ENCODE data around the gene FAM81B. TPM values are rescaled to one million over a fixed set of nuclear protein-coding genes. Genes with fewer than 3 reads are reported as not detected.

FAM81B gene
- total and polyA plus RNA-seq, 2 experiments from 2014 or later, result 0.80 TPM; not detected in 1

- Histone ChIP-seq H4K20me1 (ENCODE audit: insufficient read depth, poor library complexity, severe bottlenecking) (no peaks in the 10 kb centered on the region), H3K79me2 (no peaks in the 10 kb centered on the region), H3K27me3 (no peaks in the 10 kb centered on the region), H3K4me1 (ENCODE audit: insufficient read depth) (no peaks in the 10 kb centered on the region), H3K9me2 (replicated peaks; ENCODE audit: insufficient read depth) (no peaks in the 10 kb centered on the region), H3K9me3 (ENCODE audit: low read depth) (no peaks in the 10 kb centered on the region), H3K4me3 (no peak overlapping the region), H2AFZ (no peak overlapping the region), H3K36me3 (replicated peaks; ENCODE audit: insufficient read depth, low read depth) (no peaks in the 10 kb centered on the region), H3K27ac (no peak overlapping the region), H3K4me2 (no peak overlapping the region)
- no peak for DNase-seq (ENCODE audit: low spot score)
- WGBS (ENCODE audit: low lambda C conversion rate, missing lambda C conversion rate), result 58% methylated on average over 5 of the region's 5 CpGs
- TF ChIP-seq CTCF (IDR thresholded peaks at IDR 0.05; ENCODE audit: poor library complexity) (no peak), EZH2 (IDR thresholded peaks at IDR 0.05; ENCODE audit: borderline replicate concordance) (no peak), EZH2phosphoT487 (IDR thresholded peaks at IDR 0.05; ENCODE audit: low read depth, severe bottlenecking, unreplicated experiment) (no peak)
These were observed 35.1 kb downstream of the FAM81B start for GRCh38 chr5:95426227-95426626.

DNA sequence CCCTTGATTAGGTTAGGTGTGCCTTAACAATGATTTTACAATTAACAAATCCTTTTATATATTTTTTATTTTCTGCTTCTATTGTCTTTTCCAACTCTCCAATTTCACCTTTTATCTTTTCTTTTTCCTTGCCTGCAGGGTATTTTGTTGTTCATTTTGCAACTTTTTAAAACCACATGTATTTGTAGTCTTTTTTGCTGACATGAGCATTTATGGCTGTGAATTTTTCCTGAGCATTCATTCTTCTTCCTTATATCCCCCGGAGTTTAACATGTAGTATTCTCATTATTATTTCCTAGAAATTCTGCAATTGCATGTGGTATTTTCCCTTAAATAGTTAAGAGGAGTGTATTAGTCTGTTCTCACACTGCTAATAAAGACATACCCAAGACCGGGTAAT is 41.6 kb downstream of the FAM81B start:
- Histone ChIP-seq H3K27me3 (no peaks in the 10 kb centered on the region), H3K9me2 (replicated peaks; ENCODE audit: insufficient read depth) (no peaks in the 10 kb centered on the region), H3K9me3 (ENCODE audit: low read depth) (no peaks in the 10 kb centered on the region), H3K4me3 (no peak overlapping the region), H2AFZ (no peak overlapping the region), H3K36me3 (replicated peaks; ENCODE audit: insufficient read depth, low read depth) (no peaks in the 10 kb centered on the region), H4K20me1 (ENCODE audit: insufficient read depth, poor library complexity, severe bottlenecking) (no peaks in the 10 kb centered on the region), H3K4me1 (ENCODE audit: insufficient read depth) (no peaks in the 10 kb centered on the region), H3K27ac (no peak overlapping the region), H3K79me2 (no peaks in the 10 kb centered on the region), H3K4me2 (no peak overlapping the region)
- DNase-seq (ENCODE audit: low spot score), result no peak
- WGBS (ENCODE audit: low lambda C conversion rate, missing lambda C conversion rate), result 94% methylated on average over 2 of the region's 2 CpGs
- no peak for TF ChIP-seq EZH2phosphoT487 (IDR thresholded peaks at IDR 0.05; ENCODE audit: low read depth, severe bottlenecking, unreplicated experiment)
- no peak for TF ChIP-seq CTCF (IDR thresholded peaks at IDR 0.05; ENCODE audit: poor library complexity)
- no peak for TF ChIP-seq EZH2 (IDR thresholded peaks at IDR 0.05; ENCODE audit: borderline replicate concordance)

DNA sequence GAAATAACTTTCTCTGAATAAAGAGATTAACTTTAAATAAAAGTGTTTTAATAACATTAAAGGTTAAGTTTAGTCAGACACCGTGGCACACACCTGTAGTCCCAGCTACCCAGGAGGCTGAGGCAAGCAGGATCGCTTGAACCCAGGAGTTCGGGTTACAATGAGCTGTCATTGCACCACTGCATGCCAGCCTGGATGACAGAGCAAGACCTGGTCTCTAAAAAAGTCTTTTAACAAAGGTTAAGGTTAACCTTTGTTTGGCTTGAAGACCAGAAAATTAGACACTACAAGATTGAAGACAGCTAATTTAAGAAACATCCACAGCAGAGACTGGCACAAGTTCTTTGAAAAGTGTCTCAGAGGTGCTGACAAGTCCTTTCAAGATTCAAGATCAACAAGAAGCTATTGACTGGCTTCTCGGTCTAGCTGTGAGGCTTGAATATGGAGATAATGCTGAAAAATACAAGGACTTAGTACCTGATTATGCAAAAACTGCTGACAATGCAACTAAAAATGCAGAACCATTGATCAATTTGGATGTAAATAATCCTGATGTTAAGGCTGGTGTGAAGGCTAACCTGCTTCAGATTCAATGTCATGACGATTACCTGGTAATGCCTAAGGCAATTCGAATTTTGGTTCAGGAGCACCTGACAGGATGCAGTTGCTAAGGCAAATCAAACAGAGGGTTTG is 48.8 kb downstream of the FAM81B start:
- no peaks in the 10 kb centered on the region for H4K20me1 ChIP-seq (ENCODE audit: insufficient read depth, poor library complexity, severe bottlenecking)
- no peak overlapping the region for H3K4me2 ChIP-seq
- H3K79me2 ChIP-seq, result no peaks in the 10 kb centered on the region
- no peak for DNase-seq (ENCODE audit: low spot score)
- H3K27ac ChIP-seq, result no peak overlapping the region
- H3K4me3 ChIP-seq, result no peak overlapping the region
- no peaks in the 10 kb centered on the region for H3K9me2 ChIP-seq (replicated peaks; ENCODE audit: insufficient read depth)
- peaks cover 14% of the 10 kb centered on the region for H3K27me3 ChIP-seq
- H3K9me3 ChIP-seq (ENCODE audit: low read depth), result no peaks in the 10 kb centered on the region
- WGBS (ENCODE audit: low lambda C conversion rate, missing lambda C conversion rate), result 22% methylated on average over 6 of the region's 6 CpGs
- no peak overlapping the region for H2AFZ ChIP-seq
- no peak for TF ChIP-seq EZH2 (IDR thresholded peaks at IDR 0.05; ENCODE audit: borderline replicate concordance)
- TF ChIP-seq EZH2phosphoT487 (IDR thresholded peaks at IDR 0.05; ENCODE audit: low read depth, severe bottlenecking, unreplicated experiment), result no peak
- TF ChIP-seq CTCF (IDR thresholded peaks at IDR 0.05; ENCODE audit: poor library complexity), result no peak
- H3K4me1 ChIP-seq (ENCODE audit: insufficient read depth), result no peaks in the 10 kb centered on the region
- no peaks in the 10 kb centered on the region for H3K36me3 ChIP-seq (replicated peaks; ENCODE audit: insufficient read depth, low read depth)
